MM.1S (cell line): ENCODE data around the gene PCSK1.

Source experiments
- EZH2 ChIP-seq: fragments of 300-600 bp; sonication (generic); optimal IDR thresholded peaks from 2 replicates; pipeline ENCODE3; 2017; ENCODE audit warnings: low read depth, mild to moderate bottlenecking, antibody characterized with exemption, low read length, mixed read lengths
- EZH2phosphoT487 ChIP-seq: fragments of 300-600 bp; sonication (generic); IDR thresholded peaks from 2 replicates; pipeline ENCODE4 v1.6.1; 2018; ENCODE audit warnings: antibody characterized with exemption, low read length
- TF ChIP-seq, protein P1 (sequence below): fragments of 300-600 bp; sonication (generic); IDR thresholded peaks from 2 replicates; pipeline ENCODE4 v1.5.1; 2016; ENCODE audit warnings: antibody characterized with exemption, low read length, mixed read lengths

DNA sequence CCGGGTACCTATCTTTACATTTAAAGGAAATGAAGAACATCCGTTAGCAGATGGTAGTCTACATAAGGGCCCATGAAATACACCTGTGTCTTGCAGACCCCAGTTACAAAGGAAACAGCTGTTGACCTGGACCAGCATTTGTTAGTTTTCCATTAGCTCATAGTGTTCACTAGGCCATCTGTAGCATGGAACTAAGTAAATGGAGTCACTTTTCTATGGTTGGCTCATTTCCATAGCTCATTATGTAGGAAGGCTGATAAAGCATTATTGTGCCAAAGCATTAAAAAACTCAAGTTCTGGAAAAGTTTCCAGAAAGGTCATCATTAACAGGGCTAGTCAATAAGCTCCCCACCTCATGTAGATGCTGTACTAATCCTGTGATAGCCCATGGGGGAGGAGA, 62.1 kb downstream of the PCSK1 start:
- TF ChIP-seq EZH2phosphoT487 (no peak), EZH2 (no peak)
- TF ChIP-seq, protein P1, sequence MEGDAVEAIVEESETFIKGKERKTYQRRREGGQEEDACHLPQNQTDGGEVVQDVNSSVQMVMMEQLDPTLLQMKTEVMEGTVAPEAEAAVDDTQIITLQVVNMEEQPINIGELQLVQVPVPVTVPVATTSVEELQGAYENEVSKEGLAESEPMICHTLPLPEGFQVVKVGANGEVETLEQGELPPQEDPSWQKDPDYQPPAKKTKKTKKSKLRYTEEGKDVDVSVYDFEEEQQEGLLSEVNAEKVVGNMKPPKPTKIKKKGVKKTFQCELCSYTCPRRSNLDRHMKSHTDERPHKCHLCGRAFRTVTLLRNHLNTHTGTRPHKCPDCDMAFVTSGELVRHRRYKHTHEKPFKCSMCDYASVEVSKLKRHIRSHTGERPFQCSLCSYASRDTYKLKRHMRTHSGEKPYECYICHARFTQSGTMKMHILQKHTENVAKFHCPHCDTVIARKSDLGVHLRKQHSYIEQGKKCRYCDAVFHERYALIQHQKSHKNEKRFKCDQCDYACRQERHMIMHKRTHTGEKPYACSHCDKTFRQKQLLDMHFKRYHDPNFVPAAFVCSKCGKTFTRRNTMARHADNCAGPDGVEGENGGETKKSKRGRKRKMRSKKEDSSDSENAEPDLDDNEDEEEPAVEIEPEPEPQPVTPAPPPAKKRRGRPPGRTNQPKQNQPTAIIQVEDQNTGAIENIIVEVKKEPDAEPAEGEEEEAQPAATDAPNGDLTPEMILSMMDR = no peak
